Stimulated activated CD8-positive, alpha-beta memory T cell treated with anti-CD3 and anti-CD28 coated beads, Interleukin-12 subunit alpha, Interleukin-12 subunit beta, amount 100 ng/mL, for 24 hours (primary cell): ENCODE data around the gene SCN5A.

Experiments used
- DNase-seq: peaks from one replicate; pipeline ENCODE4 v3.0.0-alpha.2; 2020; ENCODE audit errors: extremely low read depth

SCN5A gene

GRCh38 chr3:38541806-38542205 is 107.7 kb downstream of the SCN5A start:
- DNase-seq, result no peak

- DNase-seq, result no peak
Measured at GRCh38 chr3:38538773-38539353, 110.6 kb downstream of the SCN5A start.

GRCh38 chr3:38536671-38537070 is 112.8 kb downstream of the SCN5A start:
- no peak for DNase-seq

- no peak for DNase-seq
Measured at GRCh38 chr3:38534604-38535003, 114.9 kb downstream of the SCN5A start.

- no peak for DNase-seq
Measured at GRCh38 chr3:38534180-38534579, 115.3 kb downstream of the SCN5A start.

- no peak for DNase-seq
Measured at GRCh38 chr3:38533285-38533976, 116.1 kb downstream of the SCN5A start.

- DNase-seq, result no peak
Measured at GRCh38 chr3:38532529-38532928, 117.0 kb downstream of the SCN5A start.

GRCh38 chr3:38528457-38528856 is 121.0 kb downstream of the SCN5A start:
- DNase-seq, result no peak

GRCh38 chr3:38526792-38527191 is 122.7 kb downstream of the SCN5A start:
- DNase-seq, result no peak

- DNase-seq, result no peak
Measured at GRCh38 chr3:38524141-38524739, 125.2 kb downstream of the SCN5A start.

GRCh38 chr3:38522002-38522401 is 127.5 kb downstream of the SCN5A start:
- DNase-seq, result no peak

GRCh38 chr3:38521391-38521987 is 128.0 kb downstream of the SCN5A start:
- no peak for DNase-seq

- DNase-seq, result no peak
Measured at GRCh38 chr3:38519651-38520050, 129.8 kb downstream of the SCN5A start.

GRCh38 chr3:38519000-38519399 is 130.5 kb downstream of the SCN5A start:
- DNase-seq, result no peak

- DNase-seq, result no peak
Measured at GRCh38 chr3:38516669-38517068, 132.8 kb downstream of the SCN5A start.

GRCh38 chr3:38515367-38515766 is 134.1 kb downstream of the SCN5A start:
- DNase-seq, result no peak

- DNase-seq, result no peak
Measured at GRCh38 chr3:38511546-38511945, 137.9 kb downstream of the SCN5A start.

- no peak for DNase-seq
Measured at GRCh38 chr3:38510631-38511030, 138.9 kb downstream of the SCN5A start.

- DNase-seq, result no peak
Measured at GRCh38 chr3:38509732-38510131, 139.8 kb downstream of the SCN5A start.

GRCh38 chr3:38507120-38507519 is 142.4 kb downstream of the SCN5A start:
- no peak for DNase-seq

GRCh38 chr3:38500688-38501417 is 148.6 kb downstream of the SCN5A start:
- DNase-seq, result no peak
